ENCODE measurements around the gene PSMB3. TPM values are rescaled to one million over a fixed set of nuclear protein-coding genes. Genes with fewer than 3 reads are reported as not detected.

PSMB3 gene
- total and polyA plus RNA-seq, 9 of the 15 experiments (the other 6 are each of a cell fraction or from before 2014, with no cell fraction given), result 460 to 2,775 (median 574) TPM

DNA sequence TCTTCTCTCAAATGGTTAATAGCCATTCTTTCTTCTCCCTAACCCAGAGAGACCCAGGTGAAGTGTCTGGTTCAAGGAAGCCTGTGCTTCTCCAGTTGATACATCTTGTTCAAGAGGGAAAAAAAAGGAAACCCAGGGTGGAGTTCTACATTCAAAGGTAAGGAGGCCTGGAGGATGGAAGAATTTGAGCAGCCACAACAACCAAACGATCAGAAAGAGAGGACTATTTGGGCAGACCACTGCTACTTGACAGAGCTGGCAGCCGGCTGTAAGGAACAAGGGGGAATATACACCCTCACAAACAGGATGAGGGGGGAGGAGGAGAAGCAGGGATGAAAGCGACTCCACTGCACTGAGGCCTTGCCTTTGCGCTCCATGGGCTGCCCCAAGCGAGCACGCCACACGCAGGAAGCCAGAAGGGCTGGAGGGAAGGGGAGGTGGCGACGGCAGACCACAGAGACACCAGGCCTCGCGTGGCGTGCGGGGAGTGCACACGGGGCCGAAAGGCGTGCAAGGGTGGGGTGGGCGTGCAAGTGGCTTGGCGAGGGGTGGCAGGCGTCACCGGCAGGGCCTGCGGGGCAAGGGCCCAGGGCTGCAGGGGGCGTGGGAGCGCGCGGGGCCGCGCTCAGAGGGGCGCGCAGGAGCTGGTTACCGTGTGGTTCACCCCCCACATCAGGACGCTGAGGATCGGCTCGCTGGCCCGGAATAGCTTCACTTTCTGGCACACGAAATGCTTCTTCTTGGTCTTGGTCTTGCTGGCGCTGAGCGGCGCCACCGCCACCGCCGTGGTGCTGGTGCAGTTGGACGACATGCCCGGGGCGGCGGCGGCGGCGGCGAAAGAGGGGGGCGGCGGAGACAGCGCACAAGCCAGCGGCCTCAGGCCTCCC is 46.3 kb downstream of the PSMB3 start:
- H3K79me2 ChIP-seq (ENCODE audit: control insufficient read depth, insufficient read depth, low read length), result peaks cover 38% of the 10 kb centered on the region
- H4K20me1 ChIP-seq (replicated peaks; ENCODE audit: control insufficient read depth, insufficient read depth, low read length), result peaks cover 10% of the 10 kb centered on the region; the same call in 1 of the 2 replicates
- intact Hi-C loops (cut with micrococcal nuclease) (no loop called here), in situ Hi-C loops (cut with MboI) (no loop called here)
- no peaks in the 10 kb centered on the region for H3K9me3 ChIP-seq (replicated peaks; ENCODE audit: control insufficient read depth, insufficient read depth, low read depth, low read length)
- peaks cover 50% of the 10 kb centered on the region for H3K36me3 ChIP-seq (ENCODE audit: control insufficient read depth, insufficient read depth, low read length)
- peaks cover 20% of the 10 kb centered on the region in 2 experiments for H3K4me1 ChIP-seq (replicated peaks in 1 of 2; ENCODE audit: control insufficient read depth in 2 of 2, insufficient read depth in 2 of 2, low read length in 2 of 2)
- H3K4me3 ChIP-seq, result peak overlapping the region; percentile 87
- CTCF ChIA-PET (ENCODE audit: low intra/inter-chr PET ratio), result no interaction called here
- H3K9ac ChIP-seq (ENCODE audit: insufficient read depth in 1 of 2, low read depth in 2 of 2, low read length in 2 of 2), result peak overlapping the region; percentile 74 to 96
- peak overlapping the region; percentile 93 for H3K4me2 ChIP-seq (ENCODE audit: insufficient read depth, low read length)
- DNase-seq (ENCODE audit: extremely low read depth in 1 of 4, low spot score in 3 of 4), result peak; percentile 61 to 84 (median 72)
- H3K27me3 ChIP-seq (ENCODE audit: control insufficient read depth in 2 of 2, insufficient read depth in 2 of 2, low read length in 2 of 2), result no peaks in the 10 kb centered on the region
- peak overlapping the region; percentile 82 for H3K27ac ChIP-seq (ENCODE audit: extremely low read depth, low read depth, low read length)
- H3K9me1 ChIP-seq (ENCODE audit: control insufficient read depth, insufficient read depth, low read length), result no peaks in the 10 kb centered on the region
- peak; percentile 58 for ATAC-seq
- no TSS peak for BruUV-seq (replicated peaks)
- FAIRE-seq, result no peak
- POLR2A ChIA-PET, result interaction anchor here (0.6 to 2.5 kb wide), 8 partner anchors 11 to 94 kb away, joined by 3 to 19 read pairs (median 4); partner anchors contain the start of genes CWC25, MLLT6 and RPL23
- WGBS (ENCODE audit: insufficient coverage, low coverage, missing lambda C conversion rate), result under 1% methylated on average over 27 of the region's 53 CpGs
- H2AFZ ChIP-seq (ENCODE audit: low read depth, low read length), result peak overlapping the region; percentile 90
- TF ChIP-seq ZNF124 (CRISPR knock-in tag; IDR thresholded peaks at IDR 0.05) (no peak), RBM14 (IDR thresholded peaks at IDR 0.05; ENCODE audit: borderline replicate concordance, insufficient read depth, low read depth, low read length) (no peak), SAFB2 (IDR thresholded peaks at IDR 0.05; ENCODE audit: borderline replicate concordance, low read depth, low read length, severe bottlenecking) (no peak), HDAC3 (IDR thresholded peaks at IDR 0.05; ENCODE audit: borderline replicate concordance, partially characterized antibody) (no peak), ZKSCAN3 (CRISPR knock-in tag; IDR thresholded peaks at IDR 0.05) (no peak), EZH2 (IDR thresholded peaks at IDR 0.05; ENCODE audit: borderline replicate concordance, low read depth, low read length) (no peak), TAF7 (tag; IDR thresholded peaks at IDR 0.05) (no peak), RAD51 (IDR thresholded peaks at IDR 0.05; ENCODE audit: borderline replicate concordance, low read depth) (no peak)
- TF ChIP-seq, protein P1, sequence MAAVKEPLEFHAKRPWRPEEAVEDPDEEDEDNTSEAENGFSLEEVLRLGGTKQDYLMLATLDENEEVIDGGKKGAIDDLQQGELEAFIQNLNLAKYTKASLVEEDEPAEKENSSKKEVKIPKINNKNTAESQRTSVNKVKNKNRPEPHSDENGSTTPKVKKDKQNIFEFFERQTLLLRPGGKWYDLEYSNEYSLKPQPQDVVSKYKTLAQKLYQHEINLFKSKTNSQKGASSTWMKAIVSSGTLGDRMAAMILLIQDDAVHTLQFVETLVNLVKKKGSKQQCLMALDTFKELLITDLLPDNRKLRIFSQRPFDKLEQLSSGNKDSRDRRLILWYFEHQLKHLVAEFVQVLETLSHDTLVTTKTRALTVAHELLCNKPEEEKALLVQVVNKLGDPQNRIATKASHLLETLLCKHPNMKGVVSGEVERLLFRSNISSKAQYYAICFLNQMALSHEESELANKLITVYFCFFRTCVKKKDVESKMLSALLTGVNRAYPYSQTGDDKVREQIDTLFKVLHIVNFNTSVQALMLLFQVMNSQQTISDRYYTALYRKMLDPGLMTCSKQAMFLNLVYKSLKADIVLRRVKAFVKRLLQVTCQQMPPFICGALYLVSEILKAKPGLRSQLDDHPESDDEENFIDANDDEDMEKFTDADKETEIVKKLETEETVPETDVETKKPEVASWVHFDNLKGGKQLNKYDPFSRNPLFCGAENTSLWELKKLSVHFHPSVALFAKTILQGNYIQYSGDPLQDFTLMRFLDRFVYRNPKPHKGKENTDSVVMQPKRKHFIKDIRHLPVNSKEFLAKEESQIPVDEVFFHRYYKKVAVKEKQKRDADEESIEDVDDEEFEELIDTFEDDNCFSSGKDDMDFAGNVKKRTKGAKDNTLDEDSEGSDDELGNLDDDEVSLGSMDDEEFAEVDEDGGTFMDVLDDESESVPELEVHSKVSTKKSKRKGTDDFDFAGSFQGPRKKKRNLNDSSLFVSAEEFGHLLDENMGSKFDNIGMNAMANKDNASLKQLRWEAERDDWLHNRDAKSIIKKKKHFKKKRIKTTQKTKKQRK (IDR thresholded peaks at IDR 0.05; ENCODE audit: borderline replicate concordance, low read depth, low read length), result no peak
- TF ChIP-seq, protein P2, sequence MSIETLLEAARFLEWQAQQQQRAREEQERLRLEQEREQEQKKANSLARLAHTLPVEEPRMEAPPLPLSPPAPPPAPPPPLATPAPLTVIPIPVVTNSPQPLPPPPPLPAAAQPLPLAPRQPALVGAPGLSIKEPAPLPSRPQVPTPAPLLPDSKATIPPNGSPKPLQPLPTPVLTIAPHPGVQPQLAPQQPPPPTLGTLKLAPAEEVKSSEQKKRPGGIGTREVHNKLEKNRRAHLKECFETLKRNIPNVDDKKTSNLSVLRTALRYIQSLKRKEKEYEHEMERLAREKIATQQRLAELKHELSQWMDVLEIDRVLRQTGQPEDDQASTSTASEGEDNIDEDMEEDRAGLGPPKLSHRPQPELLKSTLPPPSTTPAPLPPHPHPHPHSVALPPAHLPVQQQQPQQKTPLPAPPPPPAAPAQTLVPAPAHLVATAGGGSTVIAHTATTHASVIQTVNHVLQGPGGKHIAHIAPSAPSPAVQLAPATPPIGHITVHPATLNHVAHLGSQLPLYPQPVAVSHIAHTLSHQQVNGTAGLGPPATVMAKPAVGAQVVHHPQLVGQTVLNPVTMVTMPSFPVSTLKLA (conservative IDR thresholded peaks at IDR 0.05), result peak; percentile 30 to 58; a peak in 3 of 4 replicates
- TF ChIP-seq, protein P3, sequence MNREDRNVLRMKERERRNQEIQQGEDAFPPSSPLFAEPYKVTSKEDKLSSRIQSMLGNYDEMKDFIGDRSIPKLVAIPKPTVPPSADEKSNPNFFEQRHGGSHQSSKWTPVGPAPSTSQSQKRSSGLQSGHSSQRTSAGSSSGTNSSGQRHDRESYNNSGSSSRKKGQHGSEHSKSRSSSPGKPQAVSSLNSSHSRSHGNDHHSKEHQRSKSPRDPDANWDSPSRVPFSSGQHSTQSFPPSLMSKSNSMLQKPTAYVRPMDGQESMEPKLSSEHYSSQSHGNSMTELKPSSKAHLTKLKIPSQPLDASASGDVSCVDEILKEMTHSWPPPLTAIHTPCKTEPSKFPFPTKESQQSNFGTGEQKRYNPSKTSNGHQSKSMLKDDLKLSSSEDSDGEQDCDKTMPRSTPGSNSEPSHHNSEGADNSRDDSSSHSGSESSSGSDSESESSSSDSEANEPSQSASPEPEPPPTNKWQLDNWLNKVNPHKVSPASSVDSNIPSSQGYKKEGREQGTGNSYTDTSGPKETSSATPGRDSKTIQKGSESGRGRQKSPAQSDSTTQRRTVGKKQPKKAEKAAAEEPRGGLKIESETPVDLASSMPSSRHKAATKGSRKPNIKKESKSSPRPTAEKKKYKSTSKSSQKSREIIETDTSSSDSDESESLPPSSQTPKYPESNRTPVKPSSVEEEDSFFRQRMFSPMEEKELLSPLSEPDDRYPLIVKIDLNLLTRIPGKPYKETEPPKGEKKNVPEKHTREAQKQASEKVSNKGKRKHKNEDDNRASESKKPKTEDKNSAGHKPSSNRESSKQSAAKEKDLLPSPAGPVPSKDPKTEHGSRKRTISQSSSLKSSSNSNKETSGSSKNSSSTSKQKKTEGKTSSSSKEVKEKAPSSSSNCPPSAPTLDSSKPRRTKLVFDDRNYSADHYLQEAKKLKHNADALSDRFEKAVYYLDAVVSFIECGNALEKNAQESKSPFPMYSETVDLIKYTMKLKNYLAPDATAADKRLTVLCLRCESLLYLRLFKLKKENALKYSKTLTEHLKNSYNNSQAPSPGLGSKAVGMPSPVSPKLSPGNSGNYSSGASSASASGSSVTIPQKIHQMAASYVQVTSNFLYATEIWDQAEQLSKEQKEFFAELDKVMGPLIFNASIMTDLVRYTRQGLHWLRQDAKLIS (CRISPR knock-in tag; IDR thresholded peaks at IDR 0.05), result no peak

Measured in K562 (cell line).